Brain microvascular endothelial cell (primary cell): ENCODE measurements around the gene ERCC4.

Source experiments
- DNase-seq: peaks from one replicate; pipeline ENCODE4 v3.0.0-alpha.2; 2020
- H3K27ac ChIP-seq: fragments of 250-450 bp; sonication (Bioruptor Pico); 2 replicates; pipeline ENCODE4 v1.5.1; 2020; ENCODE audit warnings: mild to moderate bottlenecking, moderate library complexity
- H3K27me3 ChIP-seq: fragments of 250-450 bp; sonication (Bioruptor Pico); replicated peaks from 2 replicates; pipeline ENCODE4 v1.5.1; 2020; ENCODE audit warnings: mild to moderate bottlenecking
- H3K36me3 ChIP-seq: fragments of 250-450 bp; sonication (Bioruptor Pico); replicated peaks from 2 replicates; pipeline ENCODE4 v1.5.1; 2020; ENCODE audit warnings: mild to moderate bottlenecking
- H3K4me3 ChIP-seq: 2 replicates; pipeline ENCODE4 v1.5.1; 2011; ENCODE audit warnings: low read depth, mild to moderate bottlenecking, control low read depth, low read length, moderate library complexity
- CTCF ChIP-seq: IDR thresholded peaks from 2 replicates; pipeline ENCODE4 v1.5.1; 2011; ENCODE audit warnings: low read depth, mild to moderate bottlenecking, moderate library complexity, low read length, control low read depth, inconsistent platforms; ENCODE audit errors: missing control alignments
- in situ Hi-C: cut with HindIII; loops from 2 replicates; pipeline ENCODE4 v1.10.0; 2017; ENCODE audit warnings: low sequenced_read_pairs, low pct_ligation_motif_present

ERCC4 gene

GRCh38 chr16:13906168-13907089 is 13.5 kb upstream of the ERCC4 start:
- no peak for TF ChIP-seq CTCF
- in situ Hi-C loops: no loop called here

GRCh38 chr16:13907431-13907830 is 12.5 kb upstream of the ERCC4 start:
- no peak overlapping the region for H3K27ac ChIP-seq
- no peak for TF ChIP-seq CTCF
- DNase-seq: no peak
- no peaks in the 10 kb centered on the region for H3K27me3 ChIP-seq
- in situ Hi-C loops: no loop called here
- H3K4me3 ChIP-seq: no peak overlapping the region
- H3K36me3 ChIP-seq: no peaks in the 10 kb centered on the region

More at GRCh38 chr16:13906168-13907089, 13.5 kb upstream of the ERCC4 start:
- no peak for DNase-seq
- Histone ChIP-seq H3K27me3 (no peaks in the 10 kb centered on the region), H3K4me3 (no peak overlapping the region), H3K27ac (no peak overlapping the region), H3K36me3 (no peaks in the 10 kb centered on the region)

- no peak overlapping the region for H3K4me3 ChIP-seq
- no peaks in the 10 kb centered on the region for H3K36me3 ChIP-seq
- in situ Hi-C loops: no loop called here
- TF ChIP-seq CTCF: no peak
- no peak for DNase-seq
- no peaks in the 10 kb centered on the region for H3K27me3 ChIP-seq
- H3K27ac ChIP-seq: no peak overlapping the region
Observed at GRCh38 chr16:13909069-13909468, 10.9 kb upstream of the ERCC4 start.

GRCh38 chr16:13909872-13910303 is 10.1 kb upstream of the ERCC4 start:
- Histone ChIP-seq H3K27ac (no peak overlapping the region), H3K4me3 (no peak overlapping the region), H3K36me3 (no peaks in the 10 kb centered on the region), H3K27me3 (no peaks in the 10 kb centered on the region)
- no peak for TF ChIP-seq CTCF
- in situ Hi-C loops: no loop called here
- DNase-seq: peak; percentile 41

GRCh38 chr16:13911306-13911705 is 8.6 kb upstream of the ERCC4 start:
- H3K27ac ChIP-seq: no peak overlapping the region
- no peak for DNase-seq
- in situ Hi-C loops: no loop called here
- no peaks in the 10 kb centered on the region for H3K36me3 ChIP-seq
- TF ChIP-seq CTCF: no peak
- no peak overlapping the region for H3K4me3 ChIP-seq
- no peaks in the 10 kb centered on the region for H3K27me3 ChIP-seq
